Measurements from ENCODE around the gene AQP2.

AQP2 gene

GRCh38 chr12:49968471-49968870 is 17.9 kb downstream of the AQP2 start:
- Histone ChIP-seq H3K36me3 (ENCODE audit: insufficient read depth, low read length) (no peaks in the 10 kb centered on the region), H3K4me2 (ENCODE audit: low read depth, low read length, poor library complexity, severe bottlenecking) (peak overlapping the region; percentile 100), H3K9ac (ENCODE audit: low read depth, low read length, poor library complexity, severe bottlenecking) (no peak overlapping the region), H3K27me3 (ENCODE audit: insufficient read depth, low read length, poor library complexity, severe bottlenecking) (no peaks in the 10 kb centered on the region), H3K9me2 (replicated peaks; ENCODE audit: low read depth, low read length) (no peaks in the 10 kb centered on the region), H2AFZ (ENCODE audit: low read length) (no peak overlapping the region), H3K9me3 (ENCODE audit: insufficient read depth, low read depth, low read length) (no peaks in the 10 kb centered on the region), H3F3A (ENCODE audit: low read depth) (no peaks in the 10 kb centered on the region), H3K79me2 (ENCODE audit: insufficient read depth, low read length) (no peaks in the 10 kb centered on the region), H3K4me1 (ENCODE audit: insufficient read depth, low read length, poor library complexity, severe bottlenecking) (peaks cover 42% of the 10 kb centered on the region), H3K4me3 (ENCODE audit: low read length, poor library complexity, severe bottlenecking) (no peak overlapping the region), H4K20me1 (ENCODE audit: insufficient read depth, low read length, poor library complexity, severe bottlenecking) (no peaks in the 10 kb centered on the region)
- TF ChIP-seq CTCF (conservative IDR thresholded peaks at IDR 0.05; ENCODE audit: low read length): no peak
- TF ChIP-seq EZH2phosphoT487 (IDR thresholded peaks at IDR 0.05; ENCODE audit: borderline replicate concordance): no peak

- Histone ChIP-seq H3F3A (ENCODE audit: low read depth) (no peaks in the 10 kb centered on the region), H3K4me3 (ENCODE audit: low read length, poor library complexity, severe bottlenecking) (no peak overlapping the region), H3K79me2 (ENCODE audit: insufficient read depth, low read length) (no peaks in the 10 kb centered on the region), H3K36me3 (ENCODE audit: insufficient read depth, low read length) (no peaks in the 10 kb centered on the region), H3K9ac (ENCODE audit: low read depth, low read length, poor library complexity, severe bottlenecking) (no peak overlapping the region), H2AFZ (ENCODE audit: low read length) (no peak overlapping the region), H3K9me2 (replicated peaks; ENCODE audit: low read depth, low read length) (no peaks in the 10 kb centered on the region), H3K4me1 (ENCODE audit: insufficient read depth, low read length, poor library complexity, severe bottlenecking) (peaks cover 36% of the 10 kb centered on the region), H3K4me2 (ENCODE audit: low read depth, low read length, poor library complexity, severe bottlenecking) (no peak overlapping the region), H4K20me1 (ENCODE audit: insufficient read depth, low read length, poor library complexity, severe bottlenecking) (no peaks in the 10 kb centered on the region), H3K27me3 (ENCODE audit: insufficient read depth, low read length, poor library complexity, severe bottlenecking) (no peaks in the 10 kb centered on the region), H3K9me3 (ENCODE audit: insufficient read depth, low read depth, low read length) (no peaks in the 10 kb centered on the region)
- no peak for TF ChIP-seq EZH2phosphoT487 (IDR thresholded peaks at IDR 0.05; ENCODE audit: borderline replicate concordance)
- no peak for TF ChIP-seq CTCF (conservative IDR thresholded peaks at IDR 0.05; ENCODE audit: low read length)
These were observed 18.5 kb downstream of the AQP2 start for GRCh38 chr12:49969027-49969426.

GRCh38 chr12:49969651-49970429 is 19.3 kb downstream of the AQP2 start:
- Histone ChIP-seq H3K4me2 (ENCODE audit: low read depth, low read length, poor library complexity, severe bottlenecking) (no peak overlapping the region), H3K9ac (ENCODE audit: low read depth, low read length, poor library complexity, severe bottlenecking) (no peak overlapping the region), H3K4me1 (ENCODE audit: insufficient read depth, low read length, poor library complexity, severe bottlenecking) (peaks cover 28% of the 10 kb centered on the region), H4K20me1 (ENCODE audit: insufficient read depth, low read length, poor library complexity, severe bottlenecking) (no peaks in the 10 kb centered on the region), H2AFZ (ENCODE audit: low read length) (no peak overlapping the region), H3K9me2 (replicated peaks; ENCODE audit: low read depth, low read length) (no peaks in the 10 kb centered on the region), H3K27me3 (ENCODE audit: insufficient read depth, low read length, poor library complexity, severe bottlenecking) (no peaks in the 10 kb centered on the region), H3K4me3 (ENCODE audit: low read length, poor library complexity, severe bottlenecking) (no peak overlapping the region), H3K36me3 (ENCODE audit: insufficient read depth, low read length) (no peaks in the 10 kb centered on the region), H3F3A (ENCODE audit: low read depth) (no peaks in the 10 kb centered on the region), H3K79me2 (ENCODE audit: insufficient read depth, low read length) (no peaks in the 10 kb centered on the region), H3K9me3 (ENCODE audit: insufficient read depth, low read depth, low read length) (no peaks in the 10 kb centered on the region)
- TF ChIP-seq EZH2phosphoT487 (IDR thresholded peaks at IDR 0.05; ENCODE audit: borderline replicate concordance): no peak

GRCh38 chr12:49970658-49971057 is 20.1 kb downstream of the AQP2 start:
- no peak for TF ChIP-seq EZH2phosphoT487 (IDR thresholded peaks at IDR 0.05; ENCODE audit: borderline replicate concordance)
- no peak overlapping the region for H3K4me2 ChIP-seq (ENCODE audit: low read depth, low read length, poor library complexity, severe bottlenecking)
- no peaks in the 10 kb centered on the region for H4K20me1 ChIP-seq (ENCODE audit: insufficient read depth, low read length, poor library complexity, severe bottlenecking)
- no peaks in the 10 kb centered on the region for H3K79me2 ChIP-seq (ENCODE audit: insufficient read depth, low read length)
- H3K36me3 ChIP-seq (ENCODE audit: insufficient read depth, low read length): no peaks in the 10 kb centered on the region
- H3K4me1 ChIP-seq (ENCODE audit: insufficient read depth, low read length, poor library complexity, severe bottlenecking): peaks cover 23% of the 10 kb centered on the region
- no peak overlapping the region for H3K9ac ChIP-seq (ENCODE audit: low read depth, low read length, poor library complexity, severe bottlenecking)
- no peak overlapping the region for H3K4me3 ChIP-seq (ENCODE audit: low read length, poor library complexity, severe bottlenecking)
- no peaks in the 10 kb centered on the region for H3K9me2 ChIP-seq (replicated peaks; ENCODE audit: low read depth, low read length)
- H2AFZ ChIP-seq (ENCODE audit: low read length): no peak overlapping the region
- H3K27me3 ChIP-seq (ENCODE audit: insufficient read depth, low read length, poor library complexity, severe bottlenecking): no peaks in the 10 kb centered on the region
- no peaks in the 10 kb centered on the region for H3K9me3 ChIP-seq (ENCODE audit: insufficient read depth, low read depth, low read length)
- H3F3A ChIP-seq (ENCODE audit: low read depth): no peaks in the 10 kb centered on the region
